Transverse colon (tissue), 4 donors: ENCODE results near the gene PARP6. TPM values are rescaled to one million over a fixed set of nuclear protein-coding genes. Genes with fewer than 3 reads are reported as not detected.

Experiments used
- DNase-seq: peaks from one replicate; pipeline ENCODE4 v3.0.0-alpha.2; 2019
- H3K27ac ChIP-seq, 4 donors: fragments of 200-600 bp; sonication (generic); 2 replicates each; pipeline ENCODE4 v1.5.1; 2016 to 2018; ENCODE audit warnings: inconsistent platforms in 4 of 4
- H3K27me3 ChIP-seq: fragments of 200-600 bp; sonication (generic); 2 replicates; pipeline ENCODE4 v1.5.1; 2017; ENCODE audit warnings: inconsistent platforms
- H3K36me3 ChIP-seq, 4 donors: fragments of 200-600 bp; sonication (generic); 2 replicates each; pipeline ENCODE4 v1.5.1; 2017 to 2019; ENCODE audit warnings: inconsistent platforms in 4 of 4
- H3K4me1 ChIP-seq, 4 donors: fragments of 200-600 bp; sonication (generic); 2 replicates each; pipeline ENCODE4 v1.5.1; 2017 to 2020; ENCODE audit warnings: inconsistent platforms in 4 of 4
- H3K4me3 ChIP-seq, 4 donors: fragments of 200-600 bp; sonication (generic); 1 replicate in 1 of 4; 2 replicates in 3 of 4; pipeline versions ENCODE4 v1.5.1 to v1.6.1; 2017 to 2019; ENCODE audit warnings: inconsistent platforms in 4 of 4
- H3K9me3 ChIP-seq, 2 donors: fragments of 200-600 bp; sonication (generic); 2 replicates each; pipeline ENCODE4 v1.5.1; 2017 to 2019; ENCODE audit warnings: inconsistent platforms in 2 of 2
- EP300 ChIP-seq: sonication (generic); formaldehyde crosslinking; IDR thresholded peaks from one replicate; pipeline ENCODE4 v1.6.1; 2017; ENCODE audit warnings: antibody characterized with exemption, low read depth
- POLR2A ChIP-seq: fragments of 450-650 bp; IDR thresholded peaks from one replicate; pipeline ENCODE4 v1.6.1; 2016; ENCODE audit warnings: antibody characterized with exemption, mild to moderate bottlenecking, moderate library complexity
- POLR2AphosphoS5 ChIP-seq, 3 donors: sonication (generic); formaldehyde crosslinking; IDR thresholded peaks; one replicate each; pipeline ENCODE4 v1.6.1; 2016; ENCODE audit warnings: antibody characterized with exemption in 3 of 3
- WGBS, 2 donors: methylation state at CpG; one replicate each; pipeline ENCODE4 v1.1.5; 2018; ENCODE audit warnings: low coverage in 1 of 2; 5-methylcytosine and 5-hydroxymethylcytosine counted together
- in situ Hi-C, 4 donors: fragments of 200-750 bp; cut with MboI; loops; one replicate each; pipeline versions ENCODE4 v1.15.0 to v1.15.1; 2017; ENCODE audit warnings: low sequenced_read_pairs in 3 of 4, low pct_ligation_motif_present in 1 of 4, low pct_unique_long_range_greater_than_20kb in 1 of 4
- intact Hi-C: fragments of 100-400 bp; cut with DNase I; formaldehyde crosslinking; loops from one replicate; pipeline ENCODE4 v1.15.1; 2023; ENCODE audit warnings: low total_unique reads
- total RNA-seq, 4 donors: library from RNA; depleted of rRNA; stranded (reverse); fragments of >200 nt; gene quantifications; one replicate each; pipeline ENCODE4 v1.1.0, GENCODE V29; 2016
- TF ChIP-seq, protein P1 (sequence below), 5 experiments: fragments of 200-600 bp in 3 of 5; fragments of 450-650 bp in 2 of 5; sonication (generic) in 3 of 5; IDR thresholded peaks; 1 replicate in 2 of 5; 2 replicates in 3 of 5; pipeline ENCODE4 v1.5.1; 2016 to 2017; ENCODE audit warnings: antibody characterized with exemption in 5 of 5, inconsistent platforms in 3 of 5, mild to moderate bottlenecking in 2 of 5, moderate library complexity in 1 of 5

Gene PARP6
- total RNA-seq, 4 donors from 2014 or later = 44.1 to 152 (median 57.9) TPM

DNA sequence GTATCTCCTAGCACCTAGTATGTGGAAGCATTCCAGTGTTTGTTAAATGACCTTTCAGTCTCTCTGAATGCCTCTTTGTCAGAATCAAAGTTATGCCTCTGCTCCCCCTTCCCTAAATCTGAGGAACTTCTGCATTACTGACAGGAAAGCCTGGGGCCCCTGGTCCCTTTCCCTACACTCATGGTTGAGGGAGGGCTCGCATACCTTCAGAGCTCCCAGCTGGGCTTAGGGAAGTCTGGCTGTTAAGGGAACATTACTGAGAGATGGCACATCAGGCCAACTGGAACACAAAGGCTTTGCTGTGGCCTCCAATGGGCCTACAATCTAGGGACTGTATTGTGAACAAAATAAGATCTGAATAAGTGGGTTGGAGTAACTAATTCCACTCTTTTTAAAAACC, 51.7 kb downstream of the PARP6 start:
- Histone ChIP-seq H3K4me1 (peaks cover 0 to 26% (median 4%) of the 10 kb centered on the region in 4 donors), H3K36me3 (peaks cover 0 to 39% (median 15%) of the 10 kb centered on the region in 4 donors), H3K27me3 (no peaks in the 10 kb centered on the region), H3K27ac (no peak overlapping the region), H3K4me3 (no peak overlapping the region), H3K9me3 (no peaks in the 10 kb centered on the region)
- no peak for TF ChIP-seq POLR2AphosphoS5 (IDR thresholded peaks at IDR 0.05)
- in situ Hi-C loops = no loop called here
- intact Hi-C loops = no loop called here
- 75% methylated on average over 1 of the region's 1 CpG; no CpG with 5 or more reads in 1 of the 2 donors for WGBS, 2 donors
- no peak for DNase-seq

DNA sequence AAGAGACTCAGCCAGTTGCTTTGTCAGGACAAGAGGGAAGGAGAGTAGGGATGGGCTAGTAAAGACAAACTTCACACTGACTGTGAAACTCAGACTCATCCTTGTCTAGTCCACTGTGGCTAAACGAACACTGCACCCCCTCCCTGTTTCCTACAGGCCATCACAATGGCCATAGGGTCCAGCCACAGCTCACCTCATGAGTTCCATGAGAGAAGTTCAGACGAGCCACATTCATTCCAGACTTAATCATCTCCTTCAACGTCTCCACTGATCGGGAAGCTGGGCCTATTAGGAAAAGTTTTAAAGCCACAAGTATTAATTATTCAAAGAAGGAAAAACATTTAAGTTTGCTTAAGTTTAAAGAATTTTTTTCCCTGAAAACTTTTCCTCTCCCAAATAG, 55.1 kb downstream of the PARP6 start:
- Histone ChIP-seq H3K36me3 (peaks cover 0 to 73% (median 26%) of the 10 kb centered on the region in 4 donors), H3K27ac (no peak overlapping the region), H3K9me3 (no peaks in the 10 kb centered on the region), H3K4me1 (peaks cover 0 to 15% (median under 1%) of the 10 kb centered on the region in 4 donors), H3K4me3 (no peak overlapping the region), H3K27me3 (no peaks in the 10 kb centered on the region)
- WGBS, 2 donors = 85 to 100% methylated on average over 2 to 4 of the region's 4 CpGs
- DNase-seq = no peak
- in situ Hi-C loops = no loop called here
- intact Hi-C loops = no loop called here
- TF ChIP-seq EP300 (no peak), POLR2A (no peak), POLR2AphosphoS5 (IDR thresholded peaks at IDR 0.05) (no peak)
- TF ChIP-seq, protein P1, sequence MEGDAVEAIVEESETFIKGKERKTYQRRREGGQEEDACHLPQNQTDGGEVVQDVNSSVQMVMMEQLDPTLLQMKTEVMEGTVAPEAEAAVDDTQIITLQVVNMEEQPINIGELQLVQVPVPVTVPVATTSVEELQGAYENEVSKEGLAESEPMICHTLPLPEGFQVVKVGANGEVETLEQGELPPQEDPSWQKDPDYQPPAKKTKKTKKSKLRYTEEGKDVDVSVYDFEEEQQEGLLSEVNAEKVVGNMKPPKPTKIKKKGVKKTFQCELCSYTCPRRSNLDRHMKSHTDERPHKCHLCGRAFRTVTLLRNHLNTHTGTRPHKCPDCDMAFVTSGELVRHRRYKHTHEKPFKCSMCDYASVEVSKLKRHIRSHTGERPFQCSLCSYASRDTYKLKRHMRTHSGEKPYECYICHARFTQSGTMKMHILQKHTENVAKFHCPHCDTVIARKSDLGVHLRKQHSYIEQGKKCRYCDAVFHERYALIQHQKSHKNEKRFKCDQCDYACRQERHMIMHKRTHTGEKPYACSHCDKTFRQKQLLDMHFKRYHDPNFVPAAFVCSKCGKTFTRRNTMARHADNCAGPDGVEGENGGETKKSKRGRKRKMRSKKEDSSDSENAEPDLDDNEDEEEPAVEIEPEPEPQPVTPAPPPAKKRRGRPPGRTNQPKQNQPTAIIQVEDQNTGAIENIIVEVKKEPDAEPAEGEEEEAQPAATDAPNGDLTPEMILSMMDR (IDR thresholded peaks at IDR 0.05) = no peak

DNA sequence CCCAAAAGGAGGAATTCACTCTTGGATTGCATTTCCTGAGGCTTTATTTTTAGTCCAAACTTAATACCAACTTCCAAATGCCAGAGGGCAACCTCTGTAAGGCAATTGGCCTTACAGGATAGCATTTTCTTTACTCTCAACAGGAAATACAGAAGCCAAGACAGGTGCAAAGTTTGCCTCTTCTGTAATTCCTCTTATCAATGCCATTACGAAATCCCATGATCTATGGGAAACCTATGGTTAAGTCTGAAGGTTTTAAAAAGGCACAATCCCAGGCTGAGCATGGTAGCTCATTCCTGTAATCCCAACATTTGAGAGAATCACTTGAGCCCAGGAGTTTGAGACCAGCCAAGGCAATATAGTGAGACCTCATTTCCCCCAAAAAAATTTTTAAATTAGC, 56.3 kb downstream of the PARP6 start:
- WGBS, 2 donors = 77 to 100% methylated on average over 1 of the region's 1 CpG
- no peak for DNase-seq
- in situ Hi-C loops (no loop called here), intact Hi-C loops (no loop called here)
- Histone ChIP-seq H3K27me3 (no peaks in the 10 kb centered on the region), H3K9me3 (no peaks in the 10 kb centered on the region), H3K4me1 (peaks cover 0 to 11% (median 0%) of the 10 kb centered on the region in 4 donors), H3K36me3 (peaks cover 0 to 82% (median 32%) of the 10 kb centered on the region in 4 donors), H3K27ac (no peak overlapping the region), H3K4me3 (no peak overlapping the region)
- no peak for TF ChIP-seq POLR2A
- no peak for TF ChIP-seq POLR2AphosphoS5 (IDR thresholded peaks at IDR 0.05)

DNA sequence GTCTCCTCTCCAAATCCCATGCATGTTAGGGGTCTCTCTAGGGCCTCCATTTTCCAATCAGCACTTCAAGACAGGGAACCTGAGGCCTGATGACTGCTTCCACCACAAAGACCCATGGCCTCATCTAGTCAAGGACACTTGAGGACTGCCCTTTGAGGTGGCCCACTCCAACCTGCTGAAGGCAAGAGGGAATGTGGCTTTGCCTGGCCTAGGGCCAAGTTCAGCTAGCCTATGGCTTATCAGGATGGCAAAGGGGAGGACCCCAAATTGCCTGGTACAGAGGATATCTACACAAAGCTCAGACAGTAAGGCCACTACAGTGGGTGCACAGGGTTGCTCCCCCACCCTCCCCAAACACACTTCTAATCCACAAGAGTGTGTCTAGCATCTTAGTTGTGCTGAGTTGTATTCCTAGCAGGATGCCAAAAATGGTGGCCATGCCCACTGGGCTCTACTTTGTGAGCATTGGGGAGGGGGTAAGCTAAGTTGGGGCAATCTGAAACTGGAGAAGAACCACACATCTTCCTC, 64.7 kb downstream of the PARP6 start:
- no peak overlapping the region for H3K27ac ChIP-seq
- no peak for DNase-seq
- H3K36me3 ChIP-seq = peaks cover 0 to 87% (median 45%) of the 10 kb centered on the region in 4 donors
- peaks cover 0 to 7% (median 0%) of the 10 kb centered on the region in 4 donors for H3K4me1 ChIP-seq
- H3K9me3 ChIP-seq = no peaks in the 10 kb centered on the region
- no peak for TF ChIP-seq POLR2A
- no peak for TF ChIP-seq EP300
- TF ChIP-seq, protein P1 (IDR thresholded peaks at IDR 0.05) = no peak
- no peak for TF ChIP-seq POLR2AphosphoS5 (IDR thresholded peaks at IDR 0.05)
- no peak overlapping the region for H3K4me3 ChIP-seq
- in situ Hi-C loops = loop anchor here in 1 of 4 donors (10.0 kb wide), 1 partner anchor 67 kb away; the partner anchor contains the start of gene PARP6
- H3K27me3 ChIP-seq = no peaks in the 10 kb centered on the region
- intact Hi-C loops = no loop called here

DNA sequence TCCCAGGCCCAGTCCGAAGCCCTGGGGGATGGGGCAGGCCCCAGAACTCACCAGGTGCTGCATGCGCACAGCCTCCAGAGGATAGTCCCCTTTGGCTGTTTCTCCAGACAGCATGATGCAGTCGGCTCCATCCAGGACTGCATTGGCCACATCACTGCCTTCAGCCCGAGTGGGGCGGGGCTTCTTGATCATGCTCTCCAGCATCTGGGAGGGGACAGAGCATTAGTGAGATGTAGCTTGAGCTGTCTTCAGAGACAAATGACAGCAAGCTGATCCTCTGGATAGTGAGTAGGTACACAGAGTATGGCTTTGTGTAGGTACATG, 65.7 kb downstream of the PARP6 start:
- 85 to 92% methylated on average over 4 to 5 of the region's 5 CpGs for WGBS, 2 donors
- Histone ChIP-seq H3K4me3 (no peak overlapping the region), H3K36me3 (peaks cover 0 to 86% (median 44%) of the 10 kb centered on the region in 4 donors), H3K27ac (no peak overlapping the region), H3K9me3 (no peaks in the 10 kb centered on the region), H3K27me3 (no peaks in the 10 kb centered on the region), H3K4me1 (peaks cover 0 to 7% (median 0%) of the 10 kb centered on the region in 4 donors)
- in situ Hi-C loops (loop anchor here in 1 of 4 donors (10.0 kb wide), 1 partner anchor 68 kb away; the partner anchor contains the start of gene PARP6), intact Hi-C loops (no loop called here)
- TF ChIP-seq POLR2A (no peak), EP300 (no peak), POLR2AphosphoS5 (IDR thresholded peaks at IDR 0.05) (no peak)
- TF ChIP-seq, protein P1 (IDR thresholded peaks at IDR 0.05) = no peak
- DNase-seq = no peak
